Activated gamma-delta T cell treated with anti-CD3 and anti-CD28 coated beads, Interleukin-2, amount 50 U/mL, for 16 hours (primary cell): ENCODE results near the gene TSPAN4.

Source experiments
- DNase-seq: peaks from one replicate; pipeline ENCODE4 v3.0.0-alpha.2; 2020; ENCODE audit warnings: low read depth

Gene TSPAN4

DNA sequence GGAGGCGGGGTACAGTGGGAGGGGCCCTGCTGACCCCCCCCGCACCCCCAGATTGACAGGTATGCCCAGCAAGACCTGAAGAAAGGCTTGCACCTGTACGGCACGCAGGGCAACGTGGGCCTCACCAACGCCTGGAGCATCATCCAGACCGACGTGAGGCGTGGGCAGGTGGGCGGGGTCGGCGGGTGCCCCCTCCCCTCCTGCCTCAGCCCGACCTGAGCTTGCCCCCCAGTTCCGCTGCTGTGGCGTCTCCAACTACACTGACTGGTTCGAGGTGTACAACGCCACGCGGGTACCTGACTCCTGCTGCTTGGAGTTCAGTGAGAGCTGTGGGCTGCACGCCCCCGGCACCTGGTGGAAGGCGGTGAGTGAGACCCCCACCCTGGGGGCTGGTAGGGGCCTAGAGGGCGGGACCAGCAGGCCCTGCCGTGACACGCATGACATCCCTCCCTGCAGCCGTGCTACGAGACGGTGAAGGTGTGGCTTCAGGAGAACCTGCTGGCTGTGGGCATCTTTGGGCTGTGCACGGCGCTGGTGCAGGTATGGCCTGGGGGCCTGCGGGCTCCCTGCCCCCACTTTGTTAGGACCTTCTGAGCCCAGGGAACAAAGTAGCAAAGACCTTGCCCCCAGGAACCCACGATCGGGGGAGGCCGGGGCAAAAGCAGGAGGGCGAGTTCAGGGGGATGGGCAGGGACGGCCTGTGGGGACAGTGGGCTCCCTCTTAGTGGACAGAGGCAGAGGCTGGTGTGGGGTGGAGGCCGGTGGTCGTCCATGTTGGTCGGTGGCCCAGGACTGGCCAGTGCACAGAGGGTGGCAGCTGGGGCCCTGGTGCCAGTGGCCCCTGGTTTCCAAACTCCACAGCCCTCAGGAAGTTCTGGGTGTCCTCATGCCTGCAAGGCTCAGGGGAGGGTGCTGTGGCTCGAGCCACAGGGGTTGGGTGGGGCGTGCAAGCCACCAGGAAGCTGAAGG lies 23.1 kb downstream of the TSPAN4 start:
- no peak for DNase-seq

DNA sequence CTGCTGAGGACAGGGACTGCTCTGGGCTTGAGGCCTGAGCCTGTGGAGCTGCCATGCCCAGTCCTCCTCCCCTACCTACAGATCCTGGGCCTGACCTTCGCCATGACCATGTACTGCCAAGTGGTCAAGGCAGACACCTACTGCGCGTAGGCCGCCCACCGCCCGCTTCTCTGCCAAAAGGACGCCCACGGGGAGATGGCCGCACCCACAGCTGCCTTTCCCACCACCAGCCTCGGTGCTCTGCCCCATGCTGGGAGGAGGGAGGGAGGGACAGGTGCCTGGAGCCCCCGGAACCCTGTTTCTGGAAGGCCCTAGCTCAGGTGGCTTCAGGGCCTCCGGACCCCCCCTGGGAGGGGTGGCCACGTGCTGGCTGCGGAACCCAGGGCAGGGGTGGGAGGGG lies 23.8 kb downstream of the TSPAN4 start:
- no peak for DNase-seq

DNA sequence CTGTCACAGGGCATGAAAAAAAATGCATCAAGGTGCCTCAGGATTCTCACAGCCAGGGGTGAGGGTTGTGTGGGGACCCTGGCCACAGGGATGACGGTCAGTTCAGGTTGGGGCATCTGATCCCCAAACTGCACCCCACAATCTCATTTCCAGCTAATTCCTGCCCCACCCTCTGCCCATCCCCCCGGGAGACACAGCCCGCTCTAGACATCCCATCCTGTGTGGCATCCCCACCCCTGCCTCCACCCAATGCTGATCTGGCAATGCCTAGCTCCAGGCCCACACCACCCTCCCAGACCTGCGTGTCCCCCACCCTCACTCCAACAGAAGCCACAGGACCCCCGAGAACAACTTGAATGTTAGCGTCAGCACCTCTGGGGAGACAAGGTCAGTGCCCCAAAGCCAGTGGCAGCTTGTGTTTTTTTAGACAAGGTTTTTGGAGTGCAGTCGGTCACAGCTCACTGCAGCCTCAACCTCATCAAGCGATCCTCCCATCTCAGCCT lies 25.3 kb downstream of the TSPAN4 start:
- DNase-seq, result no peak

DNA sequence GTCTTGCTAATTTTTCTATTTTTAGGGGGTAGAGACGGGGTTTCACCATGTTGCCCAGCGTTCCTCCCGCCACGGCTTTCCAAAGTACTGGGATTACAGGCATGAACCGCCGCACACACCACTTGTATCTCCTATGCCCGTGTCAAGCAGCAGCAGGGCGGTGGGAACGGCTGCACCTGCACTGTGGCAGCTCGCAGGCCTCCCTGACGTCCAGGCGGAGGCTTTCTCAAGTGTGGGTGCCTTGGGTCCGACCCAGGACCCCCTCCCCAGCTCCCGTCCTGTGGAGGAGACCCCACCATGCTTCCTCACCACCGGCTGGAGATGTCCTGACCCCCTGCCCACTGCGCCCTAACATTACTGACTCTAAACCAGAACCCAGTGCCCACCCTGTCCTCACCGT lies 25.7 kb downstream of the TSPAN4 start:
- no peak for DNase-seq

DNA sequence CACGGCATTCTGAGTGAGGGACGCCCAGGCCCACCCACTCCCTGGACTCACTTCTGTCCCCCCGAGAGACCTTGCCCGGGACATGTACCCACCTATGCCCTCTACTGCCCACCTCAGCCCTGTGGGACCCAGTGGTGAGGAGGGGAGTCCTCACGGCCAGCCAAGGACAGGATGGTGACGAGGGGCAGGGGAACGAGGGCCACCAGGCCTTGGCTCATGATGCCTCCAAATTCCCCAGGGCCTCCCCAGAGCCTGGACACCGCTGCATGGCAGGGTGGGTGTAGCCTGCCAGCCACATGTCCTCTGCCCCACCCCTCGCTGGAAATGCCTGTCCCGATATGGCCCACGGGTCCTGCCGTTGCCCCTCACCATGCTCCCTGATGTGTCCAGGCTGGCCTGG lies 26.1 kb downstream of the TSPAN4 start:
- DNase-seq, result no peak

DNA sequence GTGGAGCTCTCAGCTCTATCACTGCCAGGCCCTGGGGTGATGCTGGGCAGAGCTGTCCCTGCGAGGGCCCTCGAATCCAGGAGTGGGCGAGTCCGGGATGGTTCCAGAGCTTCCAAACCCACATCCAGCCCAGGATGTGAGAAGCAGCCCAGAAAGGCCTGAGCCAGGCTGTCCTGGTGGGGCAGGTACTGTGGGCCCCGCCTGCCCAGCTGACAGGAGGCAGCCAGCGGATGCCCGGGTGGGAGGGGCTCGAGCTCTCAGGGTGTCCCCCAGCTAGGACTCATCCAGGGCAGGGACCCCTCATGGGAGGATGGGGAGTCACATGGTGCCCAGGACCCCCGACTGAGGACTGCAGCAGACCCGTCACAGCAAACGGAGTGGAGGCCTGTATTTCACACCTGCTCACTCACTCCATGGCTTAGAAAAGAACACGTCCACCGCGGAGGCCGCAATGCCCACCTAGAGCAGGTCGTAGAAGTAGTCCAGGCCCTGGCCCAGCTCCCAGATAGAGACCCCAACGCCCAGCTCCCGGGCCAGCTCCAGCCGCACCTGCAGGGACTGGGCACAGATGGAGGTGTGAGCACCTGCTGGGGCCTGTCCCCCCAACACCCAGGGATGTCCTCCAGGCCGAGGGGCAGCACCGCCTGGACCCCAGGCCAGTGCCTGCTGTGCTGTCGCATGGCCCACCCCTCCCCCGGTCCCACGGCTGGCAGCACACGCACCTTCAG lies 26.9 kb downstream of the TSPAN4 start:
- DNase-seq, result no peak

DNA sequence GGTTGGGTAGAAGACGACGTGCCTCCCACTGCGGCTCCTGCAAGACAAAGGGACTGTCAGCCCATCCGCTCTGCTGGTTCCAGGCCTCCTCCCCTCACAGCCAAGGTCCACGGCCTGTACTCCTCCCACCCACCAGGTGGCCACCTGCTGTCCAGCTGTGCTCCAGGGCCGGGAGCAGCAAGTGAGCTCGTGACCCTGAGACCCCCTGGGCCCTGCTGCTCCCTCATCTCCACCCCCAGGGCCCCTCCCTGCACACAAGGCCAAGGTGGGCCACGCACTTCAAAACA lies 27.4 kb downstream of the TSPAN4 start:
- no peak for DNase-seq

DNA sequence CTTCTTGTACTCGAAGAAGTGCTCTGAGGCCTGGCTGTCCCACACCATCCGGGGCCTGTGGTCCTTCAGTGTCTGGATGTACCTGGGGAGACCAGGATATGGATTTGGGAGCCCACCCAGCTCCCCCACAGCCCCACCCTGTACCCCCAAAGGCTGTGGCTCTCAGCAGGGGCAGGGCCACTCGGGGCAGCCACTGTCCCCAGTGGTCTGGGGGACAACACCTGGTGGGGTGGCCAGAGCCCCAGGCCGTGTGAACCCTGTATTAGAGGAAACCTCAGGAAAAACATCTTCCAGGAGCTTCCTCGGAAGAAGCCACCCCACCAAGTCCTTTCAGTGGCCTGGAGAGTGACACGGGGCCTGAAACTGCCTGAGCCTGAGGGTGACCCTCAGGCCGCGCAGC lies 27.8 kb downstream of the TSPAN4 start:
- DNase-seq, result no peak

DNA sequence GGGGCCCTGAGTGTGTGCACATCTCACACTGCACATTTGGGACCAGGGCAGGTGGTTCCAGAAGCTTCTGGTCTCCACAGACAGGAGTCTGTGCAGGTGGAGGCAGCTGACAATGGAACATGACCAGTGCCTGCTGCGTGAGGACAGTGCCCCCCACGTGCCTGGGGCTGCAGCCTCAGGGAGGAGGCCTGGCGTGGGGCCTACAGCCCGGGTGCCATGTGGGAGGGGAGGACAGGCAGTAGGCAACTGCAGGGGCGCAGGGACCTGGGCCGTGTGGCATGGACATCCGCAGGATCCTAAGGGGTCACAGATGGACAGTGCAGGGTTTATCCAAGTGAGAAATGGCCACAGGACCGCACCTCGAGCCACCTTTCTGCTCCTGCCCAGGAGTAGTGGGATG lies 28.8 kb downstream of the TSPAN4 start:
- no peak for DNase-seq

DNA sequence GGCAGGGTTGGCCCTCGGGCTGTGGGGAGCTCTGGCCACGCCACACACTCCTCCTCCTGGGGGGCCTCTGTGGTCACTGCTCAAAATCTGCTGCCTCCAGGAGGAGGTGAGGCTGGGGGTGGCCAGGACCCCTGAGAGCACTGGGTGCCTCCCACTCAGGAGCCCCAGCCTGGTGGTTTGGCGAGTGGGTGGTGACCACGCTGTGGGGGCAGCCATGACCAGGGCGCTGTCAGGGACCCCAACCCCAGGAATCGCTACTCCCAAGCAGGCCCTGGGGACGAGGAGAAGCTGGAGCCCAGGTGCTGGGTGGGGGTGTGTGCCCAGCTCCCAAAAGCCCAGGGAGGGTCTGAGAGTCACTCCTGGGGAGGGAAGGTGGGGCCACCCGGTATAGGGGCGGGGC lies 30.1 kb downstream of the TSPAN4 start:
- no peak for DNase-seq

DNA sequence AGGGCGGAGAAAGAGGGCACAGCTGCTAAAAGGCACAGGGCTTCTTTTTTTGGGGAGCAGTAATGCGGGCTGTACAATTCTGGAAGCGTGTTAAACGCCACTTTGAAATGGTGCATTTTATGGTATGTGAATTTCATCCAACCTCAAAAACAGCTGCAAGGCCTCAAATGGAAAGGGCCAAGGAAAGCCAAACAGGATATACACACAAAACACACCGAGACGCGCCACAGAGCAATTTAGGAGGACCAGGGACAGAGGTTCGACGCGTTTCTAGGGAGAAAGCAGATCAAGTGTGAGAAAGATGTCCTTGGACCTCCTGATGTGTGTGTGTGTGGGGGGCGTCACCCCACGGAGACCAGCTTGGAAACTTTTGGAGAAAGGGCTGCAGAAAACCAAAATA lies 31.1 kb downstream of the TSPAN4 start:
- DNase-seq, result no peak

DNA sequence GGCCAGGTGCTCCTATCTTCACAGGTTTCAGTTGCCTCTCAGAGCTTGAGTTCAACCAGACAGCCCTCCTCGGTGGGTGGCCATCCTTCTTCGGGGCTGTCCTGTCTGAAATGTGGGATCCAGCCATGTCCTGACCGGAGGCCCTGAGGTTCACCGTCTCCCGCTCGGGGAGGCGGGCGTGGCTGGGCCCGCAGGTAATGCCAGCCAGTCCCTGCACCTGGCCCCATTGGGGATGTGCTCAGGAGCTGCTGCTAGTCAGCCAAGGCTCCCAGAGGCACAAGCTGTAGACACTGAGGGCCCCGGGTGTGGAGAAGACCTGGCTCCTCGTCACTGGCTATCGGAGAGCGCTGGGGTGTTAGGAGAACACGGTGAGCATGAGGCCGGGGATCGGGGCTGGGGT lies 32.6 kb downstream of the TSPAN4 start:
- no peak for DNase-seq

DNA sequence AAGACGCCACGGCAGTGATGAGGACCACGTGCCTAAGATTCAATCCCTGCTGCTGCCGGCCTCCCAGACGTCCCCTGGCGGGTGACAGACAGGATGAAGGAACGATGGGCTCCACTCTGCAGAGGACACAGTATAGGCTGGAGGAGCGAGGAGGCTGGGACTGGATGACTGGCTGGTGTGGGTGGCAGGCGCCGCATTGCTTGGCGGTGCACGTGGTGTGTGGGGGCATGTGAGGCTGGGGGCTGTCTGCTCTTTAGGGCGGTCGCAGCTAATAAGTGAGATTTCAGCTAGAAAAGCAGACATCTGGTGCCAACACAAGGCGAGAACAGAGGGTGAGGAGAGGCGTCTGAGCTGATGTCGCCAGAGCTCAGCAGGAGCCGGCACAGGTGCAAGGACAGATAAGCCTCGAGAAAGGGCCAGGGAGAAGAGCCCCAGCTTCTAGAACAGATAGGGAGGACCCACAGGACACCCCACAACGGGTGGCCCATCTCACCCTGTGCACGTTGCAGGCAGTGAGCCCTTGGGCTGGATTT lies 33.2 kb downstream of the TSPAN4 start:
- DNase-seq, result no peak

DNA sequence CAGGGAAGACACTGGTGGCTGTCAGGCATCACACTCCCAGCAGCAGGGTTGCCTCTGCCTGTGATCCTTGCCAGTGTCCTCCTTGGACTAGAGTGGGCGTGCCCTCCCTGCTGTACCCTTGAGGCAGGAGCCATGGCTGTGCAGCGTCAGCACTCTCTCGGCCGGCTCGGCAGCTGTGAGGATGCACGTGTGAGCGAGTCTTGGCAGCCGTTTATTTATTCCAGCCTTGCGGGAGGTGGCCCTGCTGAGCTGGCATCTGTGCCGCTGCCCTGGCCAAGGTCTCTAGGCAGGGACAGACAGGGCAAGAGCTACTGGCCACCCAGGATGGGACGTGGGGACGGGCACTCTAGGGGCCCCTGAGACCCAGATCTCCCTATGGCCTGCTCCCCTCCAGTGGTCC lies 33.9 kb downstream of the TSPAN4 start:
- no peak for DNase-seq

DNA sequence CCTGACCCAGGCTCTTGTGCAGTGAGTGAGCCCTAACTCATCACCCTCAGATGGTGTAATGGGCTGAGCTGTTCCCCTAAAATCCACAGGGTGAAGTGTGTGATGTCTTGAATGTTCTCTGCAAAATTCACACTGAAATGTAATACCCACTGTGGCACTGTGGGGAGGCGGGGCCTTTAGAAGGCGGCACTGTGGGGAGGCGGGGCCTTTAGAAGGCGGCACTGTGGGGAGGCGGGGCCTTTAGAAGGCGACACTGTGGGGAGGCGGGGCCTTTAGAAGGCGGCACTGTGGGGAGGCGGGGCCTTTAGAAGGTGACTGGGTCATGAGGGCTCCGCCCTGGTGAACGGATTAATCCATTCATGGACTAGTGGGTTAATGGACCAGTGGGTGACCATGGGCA lies 34.9 kb downstream of the TSPAN4 start:
- DNase-seq, result no peak

DNA sequence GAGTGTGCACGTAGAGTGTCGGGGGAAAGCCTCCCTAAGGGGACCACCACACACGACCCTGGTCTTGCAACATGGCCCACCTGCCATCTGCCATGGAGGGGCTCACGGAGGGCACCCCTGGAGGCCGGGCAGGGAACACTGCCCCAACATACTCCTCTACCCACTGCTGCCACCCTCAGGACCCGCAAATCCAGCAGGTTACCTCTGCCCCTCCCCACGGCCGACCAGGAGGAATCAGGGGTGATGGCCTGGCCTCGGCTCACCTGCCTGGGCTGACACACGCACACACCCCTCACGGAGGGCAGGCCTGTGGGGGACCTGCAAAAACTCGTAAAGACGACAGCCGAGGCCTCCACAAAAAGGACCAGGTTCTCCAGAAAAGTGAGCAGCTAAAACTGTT lies 37.8 kb downstream of the TSPAN4 start:
- no peak for DNase-seq

DNA sequence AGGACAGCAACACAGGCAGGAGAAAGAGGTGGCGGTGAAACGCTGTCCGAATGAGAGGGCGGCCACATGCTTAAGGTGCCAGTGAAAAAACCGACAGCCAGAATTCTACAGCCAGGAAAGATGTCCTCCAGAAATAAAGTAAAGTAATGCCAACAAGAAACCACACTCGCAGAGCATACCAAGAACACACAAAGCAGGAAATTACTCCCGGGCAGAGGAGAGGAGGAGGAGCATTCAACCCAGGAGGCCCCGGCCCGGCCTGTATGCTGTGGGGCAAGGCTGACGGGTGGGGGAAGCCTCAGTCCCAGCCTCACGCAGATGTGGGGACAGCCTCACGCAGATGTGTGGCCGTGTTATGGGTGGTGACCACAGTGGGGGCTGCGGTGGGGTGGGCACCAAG lies 39.9 kb downstream of the TSPAN4 start:
- DNase-seq, result no peak

DNA sequence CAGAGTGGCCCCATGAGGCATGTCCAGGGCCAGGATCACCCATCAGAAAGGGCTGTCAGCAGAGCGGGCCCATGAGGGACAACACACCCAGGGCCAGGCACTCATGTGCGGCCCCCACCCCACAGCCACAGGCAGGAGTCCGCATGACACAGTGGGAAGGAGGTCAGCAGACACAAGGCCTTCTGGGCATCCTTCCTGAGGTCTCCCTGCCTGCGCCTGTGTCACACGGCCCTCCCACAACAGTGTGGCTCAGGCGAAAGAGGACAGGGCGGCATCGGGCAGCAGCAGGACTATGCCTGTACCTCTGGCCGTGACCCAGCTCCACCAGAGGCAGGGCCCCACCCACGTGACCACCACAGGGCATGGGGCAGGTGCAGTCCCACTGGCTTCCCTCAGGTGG lies 40.9 kb downstream of the TSPAN4 start:
- DNase-seq, result no peak

DNA sequence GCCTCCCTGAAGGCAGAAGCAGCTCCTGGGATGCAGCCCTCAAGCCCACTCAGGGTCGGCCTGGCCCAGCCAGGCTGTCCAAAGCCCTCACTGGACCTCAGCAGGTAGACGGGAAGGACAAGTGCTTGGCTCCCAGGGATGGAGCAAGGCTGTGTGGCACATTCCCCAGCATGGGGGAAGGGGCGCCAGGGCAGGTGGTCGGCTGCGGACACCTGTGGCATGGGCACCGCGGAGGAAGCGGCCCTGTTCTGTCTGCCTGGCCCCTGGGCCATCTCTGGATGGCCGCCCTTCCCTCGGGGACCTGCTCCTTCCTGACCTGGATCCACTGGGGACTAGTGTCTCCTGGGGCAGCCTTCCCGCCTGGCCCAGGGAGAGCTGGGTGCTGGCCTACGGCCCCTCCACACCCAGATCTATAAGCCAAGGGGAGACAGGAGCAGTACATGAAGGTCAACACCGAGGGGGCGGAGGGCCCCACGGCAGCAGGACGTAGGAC lies 42.0 kb downstream of the TSPAN4 start:
- DNase-seq, result no peak

DNA sequence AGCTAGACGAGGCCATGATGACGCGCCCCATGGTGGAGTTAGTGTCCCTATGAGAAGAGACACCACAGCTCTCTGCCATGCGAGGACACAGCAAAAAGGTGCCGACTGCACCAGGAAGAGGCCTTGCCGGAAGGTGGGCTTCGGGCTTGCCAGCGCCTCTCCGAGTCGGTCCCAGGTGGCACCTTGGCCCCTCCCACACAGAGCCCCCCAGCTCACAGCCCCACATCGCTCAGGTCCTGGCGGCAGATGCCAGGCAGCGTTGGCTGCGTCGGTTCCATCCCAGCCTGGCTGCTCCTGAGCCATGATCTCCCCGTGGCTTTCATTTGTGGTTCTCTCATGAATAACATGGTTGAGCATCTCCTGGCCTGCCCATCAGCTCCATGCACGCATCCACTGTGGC lies 43.9 kb downstream of the TSPAN4 start:
- DNase-seq, result no peak

DNA sequence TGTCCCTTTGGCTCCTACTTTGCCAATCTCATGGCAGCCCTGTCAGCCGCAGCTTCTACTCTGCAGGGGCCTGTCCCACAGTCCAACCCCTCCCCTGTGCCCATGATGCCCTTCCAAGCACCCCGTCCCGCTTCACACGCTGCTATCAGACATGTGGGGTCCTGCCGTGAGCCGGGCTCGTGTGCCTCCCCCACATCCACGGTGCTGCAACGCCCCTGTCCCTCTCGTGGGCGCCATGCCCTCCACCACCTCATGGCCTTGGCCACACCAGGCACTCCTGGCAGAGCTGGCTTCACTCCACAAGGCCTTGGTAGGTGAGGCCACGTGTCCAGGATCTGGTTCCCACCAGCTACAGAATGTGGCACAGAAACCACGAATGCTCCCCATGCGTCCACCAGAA lies 44.9 kb downstream of the TSPAN4 start:
- no peak for DNase-seq

DNA sequence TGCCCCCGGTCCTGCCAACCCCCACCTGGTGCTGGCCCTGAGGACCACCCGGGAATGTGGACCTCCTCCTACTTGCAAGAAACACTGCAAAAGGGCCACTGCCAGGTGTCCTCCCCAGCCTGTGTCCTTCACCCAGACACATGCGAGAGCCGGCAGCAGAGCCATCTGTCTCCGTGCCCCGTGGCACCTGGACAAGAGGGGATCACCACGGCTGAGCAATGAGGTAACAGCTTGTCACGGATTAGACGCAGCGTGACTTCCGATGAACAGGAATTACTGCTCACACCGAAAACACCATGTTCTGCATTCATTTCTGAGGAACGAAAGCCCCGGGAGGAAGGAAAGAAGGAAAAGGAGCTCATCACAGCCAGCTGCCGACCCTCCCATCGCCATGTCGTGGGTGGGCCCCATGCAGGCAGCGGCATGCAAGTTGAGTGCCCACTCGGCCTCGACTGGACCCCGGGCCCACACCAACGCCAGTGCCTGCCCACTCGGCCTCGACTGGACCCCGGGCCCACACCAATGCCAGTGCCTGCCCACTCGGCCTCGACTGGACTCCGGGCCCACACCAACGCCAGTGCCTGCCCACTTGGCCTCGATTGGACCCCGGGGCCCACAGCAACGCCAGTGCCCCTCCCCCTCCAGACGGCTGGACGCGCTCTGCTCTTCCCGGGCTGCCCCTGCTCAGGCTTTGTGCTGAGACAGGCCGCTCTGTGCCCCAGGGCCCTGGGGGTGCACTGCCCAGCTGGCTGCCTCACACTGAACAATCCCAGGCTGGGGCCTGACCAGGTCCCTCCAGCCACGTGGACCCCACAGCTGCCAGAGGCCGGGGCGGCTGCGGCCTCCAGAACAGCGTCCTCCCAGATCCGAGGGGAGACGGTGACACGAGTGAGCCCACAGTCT lies 45.9 kb downstream of the TSPAN4 start:
- DNase-seq, result no peak
